Trophoblast cell (in vitro differentiated cells and primary cell): ENCODE measurements around the gene CAMK1D.

ENCODE experiments used
- DNase-seq, 2 donors: peaks; one replicate each; pipeline ENCODE4 v3.0.0-alpha.2; 2016
- H2AFZ ChIP-seq: 2 replicates; pipeline ENCODE4 v1.6.1; 2013; ENCODE audit warnings: low read length, moderate library complexity, mild to moderate bottlenecking; ENCODE audit not compliant: insufficient read depth, poor library complexity
- H2AK5ac ChIP-seq: 2 replicates; pipeline ENCODE4 v1.6.1; 2013; ENCODE audit warnings: mild to moderate bottlenecking, low read length
- H2BK120ac ChIP-seq: 2 replicates; pipeline ENCODE4 v1.6.1; 2013; ENCODE audit warnings: low read length, mild to moderate bottlenecking, moderate library complexity; ENCODE audit not compliant: insufficient read depth, poor library complexity
- H2BK12ac ChIP-seq: 2 replicates; pipeline ENCODE4 v1.6.1; 2013; ENCODE audit warnings: mild to moderate bottlenecking, low read length, moderate library complexity
- H2BK5ac ChIP-seq: 2 replicates; pipeline ENCODE4 v1.6.1; 2013; ENCODE audit warnings: low read length, low read depth, moderate library complexity, mild to moderate bottlenecking; ENCODE audit not compliant: poor library complexity
- H3K14ac ChIP-seq: 2 replicates; pipeline ENCODE4 v1.6.1; 2013; ENCODE audit warnings: mild to moderate bottlenecking, low read length
- H3K18ac ChIP-seq: 2 replicates; pipeline ENCODE4 v1.6.1; 2013; ENCODE audit warnings: mild to moderate bottlenecking, low read length
- H3K23ac ChIP-seq: 2 replicates; pipeline ENCODE4 v1.6.1; 2013; ENCODE audit warnings: low read length
- H3K27ac ChIP-seq: 2 replicates; pipeline ENCODE4 v1.5.1; 2013; ENCODE audit warnings: low read depth, mild to moderate bottlenecking, inconsistent platforms, low read length, moderate library complexity
- H3K27me3 ChIP-seq: 2 replicates; pipeline ENCODE4 v1.6.1; 2013; ENCODE audit warnings: inconsistent platforms, mild to moderate bottlenecking, low read length, moderate library complexity; ENCODE audit not compliant: insufficient read depth
- H3K36me3 ChIP-seq, 2 experiments: 1 replicate in 1 of 2; 2 replicates in 1 of 2; pipeline ENCODE4 v1.6.1; 2013; ENCODE audit warnings: low read length in 2 of 2, mild to moderate bottlenecking in 2 of 2, moderate library complexity in 1 of 2; ENCODE audit not compliant: insufficient read depth in 2 of 2, control insufficient read depth in 1 of 2
- H3K4ac ChIP-seq: 2 replicates; pipeline ENCODE4 v1.6.1; 2013; ENCODE audit warnings: low read depth, mild to moderate bottlenecking, low read length, moderate library complexity
- H3K4me1 ChIP-seq, 2 experiments: 1 replicate in 1 of 2; 2 replicates in 1 of 2; pipeline ENCODE4 v1.6.1; 2013; ENCODE audit warnings: low read length in 2 of 2, mild to moderate bottlenecking in 2 of 2, moderate library complexity in 1 of 2; ENCODE audit not compliant: insufficient read depth in 2 of 2, control insufficient read depth in 1 of 2
- H3K4me2 ChIP-seq: 2 replicates; pipeline ENCODE4 v1.6.1; 2013; ENCODE audit warnings: inconsistent platforms, mild to moderate bottlenecking, low read length, moderate library complexity
- H3K4me3 ChIP-seq: 2 replicates; pipeline ENCODE4 v1.5.1; 2013; ENCODE audit warnings: mild to moderate bottlenecking, low read depth, low read length, inconsistent platforms
- H3K79me1 ChIP-seq: one replicate; pipeline ENCODE4 v1.6.1; 2013; ENCODE audit warnings: low read length
- H3K79me2 ChIP-seq: 2 replicates; pipeline ENCODE4 v1.6.1; 2013; ENCODE audit warnings: low read length, mild to moderate bottlenecking; ENCODE audit not compliant: control insufficient read depth, insufficient read depth, poor library complexity
- H3K9ac ChIP-seq: 2 replicates; pipeline ENCODE4 v1.6.1; 2013; ENCODE audit warnings: mild to moderate bottlenecking, low read length
- H3K9me3 ChIP-seq: 2 replicates; pipeline ENCODE4 v1.6.1; 2013; ENCODE audit warnings: low read depth, mild to moderate bottlenecking, control low read depth, inconsistent platforms, low read length; ENCODE audit not compliant: insufficient read depth
- H4K12ac ChIP-seq: 2 replicates; pipeline ENCODE4 v1.6.1; 2013; ENCODE audit warnings: low read depth, mild to moderate bottlenecking, low read length, moderate library complexity
- H4K8ac ChIP-seq: 2 replicates; pipeline ENCODE4 v1.6.1; 2013; ENCODE audit warnings: low read depth, mild to moderate bottlenecking, low read length, moderate library complexity
- H4K91ac ChIP-seq: one replicate; pipeline ENCODE4 v1.6.1; 2013; ENCODE audit warnings: low read depth, mild to moderate bottlenecking, low read length, moderate library complexity
- WGBS: extraction: QIAGEN DNeasy Blood & Tissue Kit; methylation state at CpG from one replicate; pipeline ENCODE4 v1.1.7; 2013; ENCODE audit warnings: missing lambda C conversion rate; ENCODE audit not compliant: insufficient read length, insufficient coverage; ENCODE audit errors: extremely low coverage; 5-methylcytosine and 5-hydroxymethylcytosine counted together

CAMK1D gene

DNA sequence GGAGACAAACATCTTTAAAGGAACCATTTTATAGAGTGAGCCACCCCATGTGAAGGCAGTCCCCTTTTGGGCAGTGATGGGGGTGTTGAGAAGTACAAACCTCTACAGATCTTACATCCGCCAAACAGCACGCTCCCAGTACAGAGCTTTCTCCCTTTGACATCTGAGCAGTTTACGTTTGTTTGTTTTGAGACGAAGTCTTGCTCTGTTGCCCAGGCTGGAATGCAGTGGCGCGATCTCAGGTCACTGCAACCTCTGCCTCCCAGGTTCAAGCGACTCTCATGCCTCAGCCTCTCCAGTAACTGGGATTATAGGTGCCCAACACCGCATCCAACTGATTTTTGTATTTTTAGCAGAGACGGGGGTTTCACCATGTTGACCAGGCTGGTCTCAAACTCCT lies 523.2 kb downstream of the CAMK1D start:
- no peak overlapping the region for H3K4me2 ChIP-seq
- H3K9ac ChIP-seq = no peak overlapping the region
- H3K9me3 ChIP-seq = no peaks in the 10 kb centered on the region
- H3K79me1 ChIP-seq = no peaks in the 10 kb centered on the region
- no peaks in the 10 kb centered on the region for H3K36me3 ChIP-seq
- no CpG with 5 or more reads among the region's 9 CpGs for WGBS
- no peaks in the 10 kb centered on the region for H3K79me2 ChIP-seq
- DNase-seq = no peak
- H2BK120ac ChIP-seq = no peak overlapping the region
- no peak overlapping the region for H2BK12ac ChIP-seq
- H3K4ac ChIP-seq = no peak overlapping the region
- H3K27ac ChIP-seq = no peak overlapping the region
- no peaks in the 10 kb centered on the region for H3K4me1 ChIP-seq
- H3K14ac ChIP-seq = no peak overlapping the region
- H3K18ac ChIP-seq = no peak overlapping the region
- no peak overlapping the region for H4K8ac ChIP-seq
- no peak overlapping the region for H3K23ac ChIP-seq
- no peak overlapping the region for H2AK5ac ChIP-seq
- no peak overlapping the region for H4K12ac ChIP-seq
- no peak overlapping the region for H2BK5ac ChIP-seq
- H4K91ac ChIP-seq = no peak overlapping the region
- no peaks in the 10 kb centered on the region for H3K27me3 ChIP-seq
- no peak overlapping the region for H2AFZ ChIP-seq
- H3K4me3 ChIP-seq = no peak overlapping the region

GRCh38 chr10:12873172-12873571 lies 523.8 kb downstream of the CAMK1D start:
- H2BK120ac ChIP-seq = no peak overlapping the region
- no peak overlapping the region for H4K91ac ChIP-seq
- no peak overlapping the region for H3K4me3 ChIP-seq
- no peaks in the 10 kb centered on the region for H3K9me3 ChIP-seq
- H3K27me3 ChIP-seq = no peaks in the 10 kb centered on the region
- no CpG with 5 or more reads among the region's 8 CpGs for WGBS
- H3K4ac ChIP-seq = no peak overlapping the region
- H3K18ac ChIP-seq = no peak overlapping the region
- no peak overlapping the region for H2AFZ ChIP-seq
- no peak overlapping the region for H2BK12ac ChIP-seq
- no peaks in the 10 kb centered on the region for H3K36me3 ChIP-seq
- H3K9ac ChIP-seq = no peak overlapping the region
- no peak overlapping the region for H2AK5ac ChIP-seq
- H4K8ac ChIP-seq = no peak overlapping the region
- no peak overlapping the region for H3K23ac ChIP-seq
- no peak for DNase-seq
- H3K79me1 ChIP-seq = no peaks in the 10 kb centered on the region
- H3K79me2 ChIP-seq = no peaks in the 10 kb centered on the region
- H3K14ac ChIP-seq = no peak overlapping the region
- H3K4me1 ChIP-seq = no peaks in the 10 kb centered on the region
- H4K12ac ChIP-seq = no peak overlapping the region
- H2BK5ac ChIP-seq = no peak overlapping the region
- no peak overlapping the region for H3K4me2 ChIP-seq
- H3K27ac ChIP-seq = no peak overlapping the region

- Histone ChIP-seq H3K27ac (no peak overlapping the region), H2BK120ac (no peak overlapping the region), H4K8ac (no peak overlapping the region), H4K91ac (no peak overlapping the region), H4K12ac (no peak overlapping the region), H3K18ac (no peak overlapping the region), H3K4me1 (no peaks in the 10 kb centered on the region), H2BK5ac (no peak overlapping the region), H3K4ac (no peak overlapping the region), H3K36me3 (no peaks in the 10 kb centered on the region), H2BK12ac (no peak overlapping the region), H3K4me3 (no peak overlapping the region), H3K9ac (no peak overlapping the region), H3K79me2 (no peaks in the 10 kb centered on the region), H3K27me3 (no peaks in the 10 kb centered on the region), H3K14ac (no peak overlapping the region), H3K4me2 (no peak overlapping the region), H3K23ac (no peak overlapping the region), H2AK5ac (no peak overlapping the region), H3K9me3 (no peaks in the 10 kb centered on the region), H2AFZ (no peak overlapping the region), H3K79me1 (no peaks in the 10 kb centered on the region)
- WGBS = no CpG with 5 or more reads among the region's 6 CpGs
- no peak for DNase-seq
Measured at GRCh38 chr10:12874501-12874900, 525.2 kb downstream of the CAMK1D start.

GRCh38 chr10:12875100-12875499 lies 525.8 kb downstream of the CAMK1D start:
- Histone ChIP-seq H2AK5ac (no peak overlapping the region), H2BK120ac (no peak overlapping the region), H3K4ac (no peak overlapping the region), H3K79me1 (no peaks in the 10 kb centered on the region), H3K27ac (no peak overlapping the region), H4K12ac (no peak overlapping the region), H3K9ac (no peak overlapping the region), H3K9me3 (no peaks in the 10 kb centered on the region), H2BK12ac (no peak overlapping the region), H4K8ac (no peak overlapping the region), H3K4me2 (no peak overlapping the region), H3K4me3 (no peak overlapping the region), H2BK5ac (no peak overlapping the region), H3K14ac (no peak overlapping the region), H3K23ac (peak overlapping the region; percentile 76), H3K79me2 (no peaks in the 10 kb centered on the region), H2AFZ (no peak overlapping the region), H3K4me1 (no peaks in the 10 kb centered on the region), H3K36me3 (no peaks in the 10 kb centered on the region), H4K91ac (no peak overlapping the region), H3K18ac (no peak overlapping the region), H3K27me3 (no peaks in the 10 kb centered on the region)
- WGBS = no CpG with 5 or more reads among the region's 5 CpGs
- DNase-seq = no peak
